ENCODE results near the gene FERMT3.

Gene FERMT3

GRCh38 chr11:64208086-64208795 is 1.7 kb downstream of the FERMT3 start:
- H3K36me3 ChIP-seq: peaks cover 29% of the 10 kb centered on the region
- no peaks in the 10 kb centered on the region for H3K9me3 ChIP-seq
- no peak for TF ChIP-seq CTCF (IDR thresholded peaks at IDR 0.05; ENCODE audit: low read depth, low read length)
- no peak for DNase-seq
- no peak overlapping the region for H3K4me3 ChIP-seq (ENCODE audit: low read depth, low read length)
- H3K27me3 ChIP-seq: no peaks in the 10 kb centered on the region
- H3K4me1 ChIP-seq: peaks cover 4% of the 10 kb centered on the region; the same call in 1 of the 2 replicates

- H3K4me1 ChIP-seq: peaks cover 4% of the 10 kb centered on the region; the same call in 1 of the 2 replicates
- no peak overlapping the region for H3K4me3 ChIP-seq (ENCODE audit: low read depth, low read length)
- DNase-seq: no peak
Measured at GRCh38 chr11:64208796-64209562, 2.5 kb downstream of the FERMT3 start.

GRCh38 chr11:64209563-64209843 is 3.0 kb downstream of the FERMT3 start:
- no peak for DNase-seq
- H3K27me3 ChIP-seq: no peaks in the 10 kb centered on the region
- H3K4me1 ChIP-seq: peaks cover 4% of the 10 kb centered on the region; the same call in 1 of the 2 replicates
- no peaks in the 10 kb centered on the region for H3K9me3 ChIP-seq
- H3K36me3 ChIP-seq: peaks cover 21% of the 10 kb centered on the region
- TF ChIP-seq CTCF (IDR thresholded peaks at IDR 0.05; ENCODE audit: low read depth, low read length): no peak
- H3K4me3 ChIP-seq (ENCODE audit: low read depth, low read length): no peak overlapping the region

More at GRCh38 chr11:64208796-64209562, 2.5 kb downstream of the FERMT3 start:
- Histone ChIP-seq H3K9me3 (no peaks in the 10 kb centered on the region), H3K36me3 (peaks cover 21% of the 10 kb centered on the region), H3K27me3 (no peaks in the 10 kb centered on the region)
- no peak for TF ChIP-seq CTCF (IDR thresholded peaks at IDR 0.05; ENCODE audit: low read depth, low read length)

GRCh38 chr11:64210301-64211020 is 3.9 kb downstream of the FERMT3 start:
- Histone ChIP-seq H3K4me1 (peaks cover 4% of the 10 kb centered on the region; the same call in 1 of the 2 replicates), H3K36me3 (peaks cover 12% of the 10 kb centered on the region), H3K4me3 (ENCODE audit: low read depth, low read length) (no peak overlapping the region), H3K27me3 (no peaks in the 10 kb centered on the region), H3K9me3 (no peaks in the 10 kb centered on the region)
- TF ChIP-seq CTCF (IDR thresholded peaks at IDR 0.05; ENCODE audit: low read depth, low read length): no peak
- no peak for DNase-seq

GRCh38 chr11:64211181-64211872 is 4.8 kb downstream of the FERMT3 start:
- Histone ChIP-seq H3K4me1 (peaks cover 4% of the 10 kb centered on the region; the same call in 1 of the 2 replicates), H3K36me3 (peaks cover 4% of the 10 kb centered on the region; the same call in 1 of the 2 replicates), H3K27me3 (no peaks in the 10 kb centered on the region), H3K4me3 (ENCODE audit: low read depth, low read length) (no peak overlapping the region), H3K9me3 (no peaks in the 10 kb centered on the region)
- no peak for DNase-seq
- TF ChIP-seq CTCF (IDR thresholded peaks at IDR 0.05; ENCODE audit: low read depth, low read length): no peak
